GM23338 (cell line): ENCODE results near the gene PHYHIPL. TPM values are rescaled to one million over a fixed set of nuclear protein-coding genes. Genes with fewer than 3 reads are reported as not detected.

Experiments used
- ATAC-seq: fragments of 200-7000 bp; cut with Tn5 transposase; 3 replicates; pipeline ENCODE4 v1.9.1; 2020
- DNase-seq: peaks from one replicate; pipeline ENCODE4 v3.0.0-alpha.2; 2015; ENCODE audit warnings: low spot score
- H2AFZ ChIP-seq: fragments of 200-600 bp; sonication (generic); 2 replicates; pipeline ENCODE4 v1.8.0; 2016; ENCODE audit warnings: antibody characterized with exemption, mild to moderate bottlenecking, moderate library complexity
- H3F3A ChIP-seq: fragments of 200-600 bp; sonication (generic); replicated peaks from 2 replicates; pipeline ENCODE4 v1.8.0; 2017; ENCODE audit warnings: antibody characterized with exemption, mixed run types, low read depth
- H3K27ac ChIP-seq: fragments of 200-600 bp; sonication (generic); 2 replicates; pipeline ENCODE4 v1.6.1; 2016; ENCODE audit warnings: low read depth
- H3K27me3 ChIP-seq: fragments of 200-600 bp; sonication (generic); 2 replicates; pipeline ENCODE4 v1.8.0; 2016; ENCODE audit warnings: mild to moderate bottlenecking, mixed run types, moderate library complexity; ENCODE audit not compliant: insufficient read depth
- H3K36me3 ChIP-seq: fragments of 200-600 bp; sonication (generic); 2 replicates; pipeline ENCODE4 v1.8.0; 2016; ENCODE audit warnings: mild to moderate bottlenecking; ENCODE audit not compliant: insufficient read depth
- H3K4me1 ChIP-seq: fragments of 200-600 bp; sonication (generic); 2 replicates; pipeline ENCODE4 v1.8.0; 2016; ENCODE audit warnings: mild to moderate bottlenecking, moderate library complexity; ENCODE audit not compliant: insufficient read depth
- H3K4me2 ChIP-seq: fragments of 200-600 bp; sonication (generic); 2 replicates; pipeline ENCODE4 v1.7.1; 2017; ENCODE audit warnings: mixed run types
- H3K4me3 ChIP-seq: fragments of 200-600 bp; sonication (generic); 2 replicates; pipeline ENCODE4 v1.6.1; 2016; ENCODE audit warnings: mixed run types
- H3K79me2 ChIP-seq: fragments of 200-600 bp; sonication (generic); replicated peaks from 2 replicates; pipeline ENCODE4 v1.8.0; 2017; ENCODE audit warnings: mild to moderate bottlenecking; ENCODE audit not compliant: insufficient read depth
- H3K9me2 ChIP-seq: fragments of 200-600 bp; sonication (generic); 2 replicates; pipeline ENCODE4 v1.8.0; 2017; ENCODE audit not compliant: insufficient read depth
- H4K20me1 ChIP-seq: fragments of 200-600 bp; sonication (generic); replicated peaks from 2 replicates; pipeline ENCODE4 v1.8.0; 2017; ENCODE audit warnings: mild to moderate bottlenecking; ENCODE audit not compliant: insufficient read depth
- H3K27ac Mint-ChIP-seq: 2 replicates; pipeline ENCODE4 v1.8.0; 2020; ENCODE audit warnings: inconsistent platforms, mild to moderate bottlenecking, moderate library complexity, mixed read lengths
- H3K27me3 Mint-ChIP-seq: 3 replicates; pipeline ENCODE4 v1.8.0; 2022; ENCODE audit warnings: low read depth, mild to moderate bottlenecking, moderate library complexity, mixed read lengths, inconsistent platforms; ENCODE audit not compliant: insufficient read depth, poor library complexity
- H3K36me3 Mint-ChIP-seq: 3 replicates; pipeline ENCODE4 v1.8.0; 2021; ENCODE audit warnings: low read depth, mild to moderate bottlenecking, inconsistent platforms, moderate library complexity, mixed read lengths
- H3K4me1 Mint-ChIP-seq: 3 replicates; pipeline ENCODE4 v1.8.0; 2020; ENCODE audit warnings: mild to moderate bottlenecking, inconsistent platforms, mixed read lengths
- H3K4me3 Mint-ChIP-seq: 3 replicates; pipeline ENCODE4 v1.8.0; 2021; ENCODE audit warnings: moderate library complexity, mild to moderate bottlenecking, inconsistent platforms, mixed read lengths
- H3K9me3 Mint-ChIP-seq: 3 replicates; pipeline ENCODE4 v1.8.0; 2020; ENCODE audit warnings: moderate library complexity, mild to moderate bottlenecking, inconsistent platforms, mixed read lengths
- CREB1 ChIP-seq: fragments of 250-450 bp; sonication (Bioruptor Pico); IDR thresholded peaks from 2 replicates; pipeline ENCODE4 v1.5.0; 2020; ENCODE audit warnings: low read depth, mild to moderate bottlenecking, moderate library complexity
- EZH2 ChIP-seq: fragments of 200-600 bp; sonication (generic); IDR thresholded peaks from one replicate; pipeline ENCODE4 v1.8.0; 2017; ENCODE audit warnings: antibody characterized with exemption, mild to moderate bottlenecking, low read depth; ENCODE audit not compliant: unreplicated experiment
- JUNB ChIP-seq: IDR thresholded peaks from one replicate; pipeline ENCODE4 v1.6.1; 2016; ENCODE audit warnings: antibody characterized with exemption; ENCODE audit not compliant: unreplicated experiment
- NANOG ChIP-seq: IDR thresholded peaks from 2 replicates; pipeline ENCODE4 v1.6.1; 2016; ENCODE audit warnings: antibody characterized with exemption, borderline replicate concordance
- POLR2AphosphoS5 ChIP-seq: IDR thresholded peaks from 2 replicates; pipeline ENCODE4 v1.6.1; 2016; ENCODE audit warnings: antibody characterized with exemption, low read depth
- STAT1 ChIP-seq: IDR thresholded peaks from one replicate; pipeline ENCODE4 v1.6.1; 2016; ENCODE audit warnings: antibody characterized with exemption; ENCODE audit not compliant: unreplicated experiment
- ZNF114 ChIP-seq: fragments of 250-450 bp; sonication (Bioruptor Pico); IDR thresholded peaks from 2 replicates; pipeline ENCODE4 v1.5.0; 2020; ENCODE audit warnings: mild to moderate bottlenecking, moderate library complexity
- ZNF331 ChIP-seq: fragments of 250-450 bp; sonication (Bioruptor Pico); IDR thresholded peaks from 2 replicates; pipeline ENCODE4 v1.5.0; 2020; ENCODE audit warnings: low read depth, mild to moderate bottlenecking, moderate library complexity
- polyA plus RNA-seq: library from polyadenylated mRNA; unstranded; fragments of >200 nt; fragmentation: Nextera tagmentation; extraction: Ambion mirVana; gene quantifications from 2 replicates; pipeline ENCODE4 v1.2.1, GENCODE V29; 2016
- total RNA-seq: library from RNA; depleted of rRNA; stranded (reverse); fragments of >200 nt; shearing (Covaris generic); gene quantifications from 2 replicates; pipeline ENCODE4 v1.2.3, GENCODE V29; 2014
- TF ChIP-seq, protein P1 (sequence below): IDR thresholded peaks from 2 replicates; pipeline ENCODE4 v1.6.1; 2016; ENCODE audit warnings: antibody characterized with exemption
- TF ChIP-seq, protein P2 (sequence below): IDR thresholded peaks from one replicate; pipeline ENCODE4 v1.6.1; 2018; ENCODE audit warnings: antibody characterized with exemption; ENCODE audit not compliant: unreplicated experiment
- TF ChIP-seq, protein P3 (sequence below): fragments of 250-450 bp; sonication (Bioruptor Pico); IDR thresholded peaks from 2 replicates; pipeline ENCODE4 v1.5.0; 2020; ENCODE audit warnings: mild to moderate bottlenecking, moderate library complexity

Gene PHYHIPL
- total and polyA plus RNA-seq, 2 experiments from 2014 or later = 0.24 to 0.27 TPM

- Histone ChIP-seq H3K4me3 (no peak overlapping the region), H2AFZ (no peak overlapping the region), H3K36me3 (no peaks in the 10 kb centered on the region), H3K79me2 (no peaks in the 10 kb centered on the region), H3K4me2 (no peak overlapping the region), H4K20me1 (no peaks in the 10 kb centered on the region), H3K4me1 (no peaks in the 10 kb centered on the region), H3K27ac (no peak overlapping the region), H3F3A (no peaks in the 10 kb centered on the region), H3K27me3 (no peaks in the 10 kb centered on the region), H3K9me2 (peaks cover 4% of the 10 kb centered on the region; the same call in 1 of the 2 replicates)
- no peak for TF ChIP-seq NANOG
- no peak for TF ChIP-seq CREB1
- TF ChIP-seq EZH2 = no peak
- TF ChIP-seq STAT1 = no peak
- TF ChIP-seq, protein P1, sequence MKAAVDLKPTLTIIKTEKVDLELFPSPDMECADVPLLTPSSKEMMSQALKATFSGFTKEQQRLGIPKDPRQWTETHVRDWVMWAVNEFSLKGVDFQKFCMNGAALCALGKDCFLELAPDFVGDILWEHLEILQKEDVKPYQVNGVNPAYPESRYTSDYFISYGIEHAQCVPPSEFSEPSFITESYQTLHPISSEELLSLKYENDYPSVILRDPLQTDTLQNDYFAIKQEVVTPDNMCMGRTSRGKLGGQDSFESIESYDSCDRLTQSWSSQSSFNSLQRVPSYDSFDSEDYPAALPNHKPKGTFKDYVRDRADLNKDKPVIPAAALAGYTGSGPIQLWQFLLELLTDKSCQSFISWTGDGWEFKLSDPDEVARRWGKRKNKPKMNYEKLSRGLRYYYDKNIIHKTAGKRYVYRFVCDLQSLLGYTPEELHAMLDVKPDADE = no peak
- TF ChIP-seq POLR2AphosphoS5 = no peak
- no peak for TF ChIP-seq ZNF114
- no peak for TF ChIP-seq JUNB
- no peak for TF ChIP-seq ZNF331
- TF ChIP-seq, protein P2, sequence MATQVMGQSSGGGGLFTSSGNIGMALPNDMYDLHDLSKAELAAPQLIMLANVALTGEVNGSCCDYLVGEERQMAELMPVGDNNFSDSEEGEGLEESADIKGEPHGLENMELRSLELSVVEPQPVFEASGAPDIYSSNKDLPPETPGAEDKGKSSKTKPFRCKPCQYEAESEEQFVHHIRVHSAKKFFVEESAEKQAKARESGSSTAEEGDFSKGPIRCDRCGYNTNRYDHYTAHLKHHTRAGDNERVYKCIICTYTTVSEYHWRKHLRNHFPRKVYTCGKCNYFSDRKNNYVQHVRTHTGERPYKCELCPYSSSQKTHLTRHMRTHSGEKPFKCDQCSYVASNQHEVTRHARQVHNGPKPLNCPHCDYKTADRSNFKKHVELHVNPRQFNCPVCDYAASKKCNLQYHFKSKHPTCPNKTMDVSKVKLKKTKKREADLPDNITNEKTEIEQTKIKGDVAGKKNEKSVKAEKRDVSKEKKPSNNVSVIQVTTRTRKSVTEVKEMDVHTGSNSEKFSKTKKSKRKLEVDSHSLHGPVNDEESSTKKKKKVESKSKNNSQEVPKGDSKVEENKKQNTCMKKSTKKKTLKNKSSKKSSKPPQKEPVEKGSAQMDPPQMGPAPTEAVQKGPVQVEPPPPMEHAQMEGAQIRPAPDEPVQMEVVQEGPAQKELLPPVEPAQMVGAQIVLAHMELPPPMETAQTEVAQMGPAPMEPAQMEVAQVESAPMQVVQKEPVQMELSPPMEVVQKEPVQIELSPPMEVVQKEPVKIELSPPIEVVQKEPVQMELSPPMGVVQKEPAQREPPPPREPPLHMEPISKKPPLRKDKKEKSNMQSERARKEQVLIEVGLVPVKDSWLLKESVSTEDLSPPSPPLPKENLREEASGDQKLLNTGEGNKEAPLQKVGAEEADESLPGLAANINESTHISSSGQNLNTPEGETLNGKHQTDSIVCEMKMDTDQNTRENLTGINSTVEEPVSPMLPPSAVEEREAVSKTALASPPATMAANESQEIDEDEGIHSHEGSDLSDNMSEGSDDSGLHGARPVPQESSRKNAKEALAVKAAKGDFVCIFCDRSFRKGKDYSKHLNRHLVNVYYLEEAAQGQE = no peak
- TF ChIP-seq, protein P3, sequence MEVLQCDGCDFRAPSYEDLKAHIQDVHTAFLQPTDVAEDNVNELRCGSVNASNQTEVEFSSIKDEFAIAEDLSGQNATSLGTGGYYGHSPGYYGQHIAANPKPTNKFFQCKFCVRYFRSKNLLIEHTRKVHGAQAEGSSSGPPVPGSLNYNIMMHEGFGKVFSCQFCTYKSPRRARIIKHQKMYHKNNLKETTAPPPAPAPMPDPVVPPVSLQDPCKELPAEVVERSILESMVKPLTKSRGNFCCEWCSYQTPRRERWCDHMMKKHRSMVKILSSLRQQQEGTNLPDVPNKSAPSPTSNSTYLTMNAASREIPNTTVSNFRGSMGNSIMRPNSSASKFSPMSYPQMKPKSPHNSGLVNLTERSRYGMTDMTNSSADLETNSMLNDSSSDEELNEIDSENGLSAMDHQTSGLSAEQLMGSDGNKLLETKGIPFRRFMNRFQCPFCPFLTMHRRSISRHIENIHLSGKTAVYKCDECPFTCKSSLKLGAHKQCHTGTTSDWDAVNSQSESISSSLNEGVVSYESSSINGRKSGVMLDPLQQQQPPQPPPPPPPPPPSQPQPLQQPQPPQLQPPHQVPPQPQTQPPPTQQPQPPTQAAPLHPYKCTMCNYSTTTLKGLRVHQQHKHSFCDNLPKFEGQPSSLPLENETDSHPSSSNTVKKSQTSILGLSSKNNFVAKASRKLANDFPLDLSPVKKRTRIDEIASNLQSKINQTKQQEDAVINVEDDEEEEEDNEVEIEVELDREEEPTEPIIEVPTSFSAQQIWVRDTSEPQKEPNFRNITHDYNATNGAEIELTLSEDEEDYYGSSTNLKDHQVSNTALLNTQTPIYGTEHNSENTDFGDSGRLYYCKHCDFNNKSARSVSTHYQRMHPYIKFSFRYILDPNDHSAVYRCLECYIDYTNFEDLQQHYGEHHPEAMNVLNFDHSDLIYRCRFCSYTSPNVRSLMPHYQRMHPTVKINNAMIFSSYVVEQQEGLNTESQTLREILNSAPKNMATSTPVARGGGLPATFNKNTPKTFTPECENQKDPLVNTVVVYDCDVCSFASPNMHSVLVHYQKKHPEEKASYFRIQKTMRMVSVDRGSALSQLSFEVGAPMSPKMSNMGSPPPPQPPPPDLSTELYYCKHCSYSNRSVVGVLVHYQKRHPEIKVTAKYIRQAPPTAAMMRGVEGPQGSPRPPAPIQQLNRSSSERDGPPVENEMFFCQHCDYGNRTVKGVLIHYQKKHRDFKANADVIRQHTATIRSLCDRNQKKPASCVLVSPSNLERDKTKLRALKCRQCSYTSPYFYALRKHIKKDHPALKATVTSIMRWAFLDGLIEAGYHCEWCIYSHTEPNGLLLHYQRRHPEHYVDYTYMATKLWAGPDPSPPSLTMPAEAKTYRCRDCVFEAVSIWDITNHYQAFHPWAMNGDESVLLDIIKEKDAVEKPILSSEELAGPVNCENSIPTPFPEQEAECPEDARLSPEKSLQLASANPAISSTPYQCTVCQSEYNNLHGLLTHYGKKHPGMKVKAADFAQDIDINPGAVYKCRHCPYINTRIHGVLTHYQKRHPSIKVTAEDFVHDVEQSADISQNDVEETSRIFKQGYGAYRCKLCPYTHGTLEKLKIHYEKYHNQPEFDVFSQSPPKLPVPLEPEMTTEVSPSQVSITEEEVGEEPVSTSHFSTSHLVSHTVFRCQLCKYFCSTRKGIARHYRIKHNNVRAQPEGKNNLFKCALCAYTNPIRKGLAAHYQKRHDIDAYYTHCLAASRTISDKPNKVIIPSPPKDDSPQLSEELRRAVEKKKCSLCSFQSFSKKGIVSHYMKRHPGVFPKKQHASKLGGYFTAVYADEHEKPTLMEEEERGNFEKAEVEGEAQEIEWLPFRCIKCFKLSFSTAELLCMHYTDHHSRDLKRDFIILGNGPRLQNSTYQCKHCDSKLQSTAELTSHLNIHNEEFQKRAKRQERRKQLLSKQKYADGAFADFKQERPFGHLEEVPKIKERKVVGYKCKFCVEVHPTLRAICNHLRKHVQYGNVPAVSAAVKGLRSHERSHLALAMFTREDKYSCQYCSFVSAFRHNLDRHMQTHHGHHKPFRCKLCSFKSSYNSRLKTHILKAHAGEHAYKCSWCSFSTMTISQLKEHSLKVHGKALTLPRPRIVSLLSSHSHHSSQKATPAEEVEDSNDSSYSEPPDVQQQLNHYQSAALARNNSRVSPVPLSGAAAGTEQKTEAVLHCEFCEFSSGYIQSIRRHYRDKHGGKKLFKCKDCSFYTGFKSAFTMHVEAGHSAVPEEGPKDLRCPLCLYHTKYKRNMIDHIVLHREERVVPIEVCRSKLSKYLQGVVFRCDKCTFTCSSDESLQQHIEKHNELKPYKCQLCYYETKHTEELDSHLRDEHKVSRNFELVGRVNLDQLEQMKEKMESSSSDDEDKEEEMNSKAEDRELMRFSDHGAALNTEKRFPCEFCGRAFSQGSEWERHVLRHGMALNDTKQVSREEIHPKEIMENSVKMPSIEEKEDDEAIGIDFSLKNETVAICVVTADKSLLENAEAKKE (CRISPR knock-in tag) = no peak
- H3K4me1 Mint-ChIP-seq = no peaks in the 10 kb centered on the region
- no peak for DNase-seq
- no peak overlapping the region for H3K4me3 Mint-ChIP-seq
- H3K27ac Mint-ChIP-seq = no peak overlapping the region
- no peak for ATAC-seq
- peaks cover 3% of the 10 kb centered on the region for H3K27me3 Mint-ChIP-seq
- no peaks in the 10 kb centered on the region for H3K9me3 Mint-ChIP-seq
- no peaks in the 10 kb centered on the region for H3K36me3 Mint-ChIP-seq
Measured at GRCh38 chr10:59276133-59276532, 99.7 kb downstream of the PHYHIPL start.
